ENCODE measurements around the gene LPCAT4.

DNA sequence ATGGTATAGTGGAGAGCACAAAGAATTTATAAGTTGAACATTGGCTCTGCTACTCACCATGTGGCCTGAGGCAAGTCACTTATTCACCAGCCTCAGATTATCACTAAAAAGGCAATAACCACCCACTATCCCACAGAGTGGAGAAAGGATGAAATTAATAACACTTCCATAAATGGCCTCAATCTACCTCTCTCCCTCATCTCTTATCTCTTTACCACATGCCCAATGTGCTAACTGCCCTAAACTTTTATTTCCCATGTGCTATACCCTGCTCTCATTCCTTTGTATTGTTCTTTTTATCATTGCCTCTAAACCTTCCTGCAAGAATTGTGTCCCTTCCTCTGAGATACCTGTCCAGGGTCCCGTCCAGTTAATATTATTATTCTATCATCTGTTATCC lies 55.4 kb downstream of the LPCAT4 start:
- TF ChIP-seq EP300 (IDR thresholded peaks at IDR 0.05) = no peak
- TF ChIP-seq, protein P1, sequence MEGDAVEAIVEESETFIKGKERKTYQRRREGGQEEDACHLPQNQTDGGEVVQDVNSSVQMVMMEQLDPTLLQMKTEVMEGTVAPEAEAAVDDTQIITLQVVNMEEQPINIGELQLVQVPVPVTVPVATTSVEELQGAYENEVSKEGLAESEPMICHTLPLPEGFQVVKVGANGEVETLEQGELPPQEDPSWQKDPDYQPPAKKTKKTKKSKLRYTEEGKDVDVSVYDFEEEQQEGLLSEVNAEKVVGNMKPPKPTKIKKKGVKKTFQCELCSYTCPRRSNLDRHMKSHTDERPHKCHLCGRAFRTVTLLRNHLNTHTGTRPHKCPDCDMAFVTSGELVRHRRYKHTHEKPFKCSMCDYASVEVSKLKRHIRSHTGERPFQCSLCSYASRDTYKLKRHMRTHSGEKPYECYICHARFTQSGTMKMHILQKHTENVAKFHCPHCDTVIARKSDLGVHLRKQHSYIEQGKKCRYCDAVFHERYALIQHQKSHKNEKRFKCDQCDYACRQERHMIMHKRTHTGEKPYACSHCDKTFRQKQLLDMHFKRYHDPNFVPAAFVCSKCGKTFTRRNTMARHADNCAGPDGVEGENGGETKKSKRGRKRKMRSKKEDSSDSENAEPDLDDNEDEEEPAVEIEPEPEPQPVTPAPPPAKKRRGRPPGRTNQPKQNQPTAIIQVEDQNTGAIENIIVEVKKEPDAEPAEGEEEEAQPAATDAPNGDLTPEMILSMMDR (IDR thresholded peaks at IDR 0.05) = no peak
- no peak for TF ChIP-seq POLR2A (IDR thresholded peaks at IDR 0.05)

Measured in ovary (tissue), 3 donors.